Mesothelial cell of epicardium (in vitro differentiated cells): ENCODE data around the gene DEGS1. TPM values are rescaled to one million over a fixed set of nuclear protein-coding genes. Genes with fewer than 3 reads are reported as not detected.

ENCODE experiments used
- DNase-seq, 2 experiments: peaks; one replicate each; pipeline ENCODE4 v3.0.0; 2021; ENCODE audit warnings: low spot score in 2 of 2; ENCODE audit not compliant: unreplicated experiment in 2 of 2
- H3K27ac Mint-ChIP-seq: 2 replicates; pipeline ENCODE4 v1.8.0; 2021; ENCODE audit warnings: mixed read lengths
- H3K27me3 Mint-ChIP-seq: 2 replicates; pipeline ENCODE4 v1.8.0; 2021; ENCODE audit warnings: low read depth, mixed read lengths
- H3K36me3 Mint-ChIP-seq: 2 replicates; pipeline ENCODE4 v1.8.0; 2021; ENCODE audit warnings: mixed read lengths
- H3K4me1 Mint-ChIP-seq: 2 replicates; pipeline ENCODE4 v1.8.0; 2021; ENCODE audit warnings: mixed read lengths
- H3K4me3 Mint-ChIP-seq: 2 replicates; pipeline ENCODE4 v1.8.0; 2021; ENCODE audit warnings: mild to moderate bottlenecking, moderate library complexity, mixed read lengths
- H3K9me3 Mint-ChIP-seq: 2 replicates; pipeline ENCODE4 v1.8.0; 2021; ENCODE audit warnings: mixed read lengths
- total RNA-seq: library from RNA; stranded (reverse); gene quantifications from 3 replicates; pipeline ENCODE4 v1.2.1, GENCODE V29; 2021
- TF ChIP-seq, protein P1 (sequence below): fragments of 200-600 bp; sonication (generic); IDR thresholded peaks from one replicate; pipeline ENCODE4 v1.5.0; 2021; ENCODE audit warnings: antibody characterized with exemption; ENCODE audit not compliant: unreplicated experiment

The DEGS1 gene
- total RNA-seq, 1 donor from 2014 or later = 55.4 TPM

DNA sequence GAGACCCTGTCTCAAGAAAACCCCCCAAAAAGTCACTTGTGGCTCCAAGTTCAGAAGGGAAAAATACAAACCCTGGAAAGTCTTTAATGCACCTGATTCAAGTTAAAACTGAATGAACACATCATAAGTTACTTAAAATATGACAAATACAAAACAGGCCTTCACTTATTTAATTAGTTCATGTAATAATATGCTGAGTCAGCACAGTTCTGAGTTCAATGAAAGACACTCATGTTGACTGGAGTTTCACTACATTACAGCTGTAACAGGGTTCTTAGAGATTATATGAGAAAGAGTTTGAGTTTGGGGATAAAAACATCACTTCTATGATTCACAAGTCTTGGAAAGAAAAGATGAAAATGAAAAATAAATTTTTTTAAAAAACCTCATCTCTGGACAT is 51.0 kb downstream of the DEGS1 start:
- Mint-ChIP-seq H3K27me3 (no peaks in the 10 kb centered on the region), H3K4me3 (no peak overlapping the region), H3K9me3 (no peaks in the 10 kb centered on the region), H3K36me3 (peaks cover 24% of the 10 kb centered on the region), H3K4me1 (no peaks in the 10 kb centered on the region), H3K27ac (no peak overlapping the region)
- no peak for DNase-seq
- TF ChIP-seq, protein P1, sequence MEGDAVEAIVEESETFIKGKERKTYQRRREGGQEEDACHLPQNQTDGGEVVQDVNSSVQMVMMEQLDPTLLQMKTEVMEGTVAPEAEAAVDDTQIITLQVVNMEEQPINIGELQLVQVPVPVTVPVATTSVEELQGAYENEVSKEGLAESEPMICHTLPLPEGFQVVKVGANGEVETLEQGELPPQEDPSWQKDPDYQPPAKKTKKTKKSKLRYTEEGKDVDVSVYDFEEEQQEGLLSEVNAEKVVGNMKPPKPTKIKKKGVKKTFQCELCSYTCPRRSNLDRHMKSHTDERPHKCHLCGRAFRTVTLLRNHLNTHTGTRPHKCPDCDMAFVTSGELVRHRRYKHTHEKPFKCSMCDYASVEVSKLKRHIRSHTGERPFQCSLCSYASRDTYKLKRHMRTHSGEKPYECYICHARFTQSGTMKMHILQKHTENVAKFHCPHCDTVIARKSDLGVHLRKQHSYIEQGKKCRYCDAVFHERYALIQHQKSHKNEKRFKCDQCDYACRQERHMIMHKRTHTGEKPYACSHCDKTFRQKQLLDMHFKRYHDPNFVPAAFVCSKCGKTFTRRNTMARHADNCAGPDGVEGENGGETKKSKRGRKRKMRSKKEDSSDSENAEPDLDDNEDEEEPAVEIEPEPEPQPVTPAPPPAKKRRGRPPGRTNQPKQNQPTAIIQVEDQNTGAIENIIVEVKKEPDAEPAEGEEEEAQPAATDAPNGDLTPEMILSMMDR = no peak

DNA sequence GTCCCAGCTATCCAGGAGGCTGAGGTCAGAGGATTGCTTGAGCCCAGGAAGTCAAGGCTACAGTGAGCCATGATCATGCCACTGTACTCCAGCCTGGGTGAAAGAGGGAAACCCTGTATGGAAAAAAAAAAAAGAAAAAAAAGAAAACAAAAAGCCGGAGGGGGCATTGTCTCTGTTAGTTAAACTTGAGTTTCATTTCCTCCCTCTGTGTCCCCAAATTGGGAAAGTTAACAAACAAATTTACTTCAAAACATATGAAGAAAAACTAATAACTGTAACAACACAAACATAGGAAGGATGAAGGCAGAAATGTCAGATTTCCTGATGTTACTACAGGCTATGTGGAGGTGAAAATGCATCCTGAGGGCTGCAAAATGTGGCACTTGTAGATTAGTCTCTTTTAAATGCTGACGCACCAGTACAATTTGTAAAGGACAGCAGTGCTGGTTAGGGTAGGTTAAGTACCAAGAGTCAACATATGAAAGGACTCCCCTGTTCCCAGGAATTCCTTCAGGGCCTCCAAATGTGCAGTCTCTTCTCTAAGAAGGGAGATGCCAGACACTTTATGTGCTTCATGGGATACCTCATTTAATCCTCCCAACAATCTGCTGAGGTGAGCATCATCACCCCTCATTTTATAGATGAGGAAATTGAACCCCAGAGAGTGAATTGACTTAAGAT is 52.9 kb downstream of the DEGS1 start:
- H3K27me3 Mint-ChIP-seq = no peaks in the 10 kb centered on the region
- no peaks in the 10 kb centered on the region for H3K4me1 Mint-ChIP-seq
- no peak for DNase-seq
- H3K27ac Mint-ChIP-seq = no peak overlapping the region
- no peak overlapping the region for H3K4me3 Mint-ChIP-seq
- TF ChIP-seq, protein P1 = no peak
- H3K36me3 Mint-ChIP-seq = peaks cover 23% of the 10 kb centered on the region
- no peaks in the 10 kb centered on the region for H3K9me3 Mint-ChIP-seq

DNA sequence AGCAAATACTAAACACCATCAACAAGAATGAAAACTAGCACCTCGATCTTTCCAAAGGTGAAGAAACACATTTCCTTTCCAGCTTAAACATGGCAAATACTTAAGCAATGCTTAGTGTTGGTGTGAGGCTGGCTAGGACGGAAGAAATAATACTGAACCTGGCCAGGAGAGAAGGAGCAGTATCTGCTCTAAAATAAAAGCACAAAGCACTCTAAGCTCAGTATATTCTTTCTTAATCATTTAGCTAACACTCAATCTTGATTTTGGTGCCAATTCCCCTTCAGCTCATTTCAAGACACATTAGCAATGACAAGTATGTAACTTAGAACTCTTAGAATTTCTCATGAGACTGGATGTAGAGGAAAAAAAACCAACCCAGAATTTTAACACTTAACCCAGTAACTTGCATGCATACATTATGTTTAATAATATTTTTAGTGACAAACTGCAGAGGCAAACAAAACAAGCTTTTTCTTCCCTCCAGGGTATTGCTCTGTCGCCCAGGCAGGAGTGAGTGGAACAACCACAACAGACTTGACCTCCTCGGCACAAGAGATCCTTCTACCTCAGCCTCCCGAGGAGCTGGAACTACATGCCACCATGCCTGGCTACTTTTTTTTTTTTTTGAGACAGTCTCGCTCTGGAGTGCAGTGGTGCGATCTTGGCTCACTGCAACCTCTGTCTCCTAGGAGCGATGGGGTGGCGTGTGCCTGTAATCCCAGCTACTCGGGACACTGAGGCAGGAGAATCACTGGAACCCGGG is 54.3 kb downstream of the DEGS1 start:
- TF ChIP-seq, protein P1 = no peak
- H3K4me3 Mint-ChIP-seq = no peak overlapping the region
- H3K27ac Mint-ChIP-seq = no peak overlapping the region
- no peaks in the 10 kb centered on the region for H3K27me3 Mint-ChIP-seq
- DNase-seq = no peak
- H3K9me3 Mint-ChIP-seq = no peaks in the 10 kb centered on the region
- H3K36me3 Mint-ChIP-seq = peaks cover 20% of the 10 kb centered on the region
- no peaks in the 10 kb centered on the region for H3K4me1 Mint-ChIP-seq

DNA sequence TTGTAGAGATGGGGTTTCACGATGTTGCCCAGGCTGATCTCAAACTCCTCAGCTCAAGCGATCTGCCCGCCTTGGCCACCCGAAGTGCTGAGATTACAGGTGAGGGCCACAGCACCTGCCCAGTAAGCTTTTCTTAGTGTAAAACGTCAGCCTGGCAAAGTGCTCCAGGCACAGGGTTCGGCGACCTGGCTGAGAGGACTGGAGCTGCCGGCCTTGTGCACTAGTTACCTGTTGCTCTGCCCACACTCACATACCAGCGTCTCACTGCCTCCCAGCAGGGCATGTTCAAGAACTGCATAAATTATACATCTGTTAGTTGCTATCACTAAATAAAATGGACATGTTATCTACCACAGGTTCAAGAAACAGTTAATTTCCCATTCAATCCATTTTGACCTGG is 55.2 kb downstream of the DEGS1 start:
- Mint-ChIP-seq H3K4me3 (no peak overlapping the region), H3K27ac (no peak overlapping the region), H3K9me3 (no peaks in the 10 kb centered on the region), H3K36me3 (peaks cover 13% of the 10 kb centered on the region), H3K4me1 (no peaks in the 10 kb centered on the region), H3K27me3 (no peaks in the 10 kb centered on the region)
- TF ChIP-seq, protein P1 = no peak
- DNase-seq = no peak

DNA sequence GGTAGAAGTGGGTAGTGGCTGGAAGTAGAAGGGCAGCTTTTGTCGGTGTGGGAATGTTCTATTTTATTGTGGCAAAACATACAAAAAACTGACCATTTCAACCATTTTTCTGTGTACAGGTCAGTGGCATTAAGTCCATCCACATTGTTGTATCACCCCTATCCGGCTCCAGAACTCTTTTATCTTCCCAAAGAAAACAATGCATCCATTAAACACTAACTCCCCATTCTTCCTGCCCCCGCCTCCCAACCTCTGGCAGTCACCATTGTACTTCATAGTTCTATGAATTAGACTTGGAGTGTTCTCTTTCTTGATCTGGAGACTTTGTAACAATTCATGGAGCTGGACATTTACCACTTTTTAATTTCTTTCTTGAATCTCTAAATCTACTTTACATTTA is 55.7 kb downstream of the DEGS1 start:
- Mint-ChIP-seq H3K4me3 (no peak overlapping the region), H3K9me3 (no peaks in the 10 kb centered on the region), H3K4me1 (no peaks in the 10 kb centered on the region), H3K36me3 (peaks cover 13% of the 10 kb centered on the region), H3K27ac (no peak overlapping the region), H3K27me3 (no peaks in the 10 kb centered on the region)
- TF ChIP-seq, protein P1 = no peak
- DNase-seq = no peak

Other genes starting within 250 kb of the DEGS1 start
- 25.0 to 26.8 TPM (median 26.7 TPM) in 3 replicates for gene FBXO28, start 69.1 kb upstream of the DEGS1 start, total RNA-seq
- 35.9 to 39.4 TPM (median 38.0 TPM) in 3 replicates for gene NVL, start 146.9 kb downstream of the DEGS1 start, total RNA-seq
- gene CNIH4, start 173.6 kb downstream of the DEGS1 start, total RNA-seq = 39.6 to 40.2 TPM (median 39.6 TPM) in 3 replicates